ENCODE data around the gene MAST4. TPM values are rescaled to one million over a fixed set of nuclear protein-coding genes. Genes with fewer than 3 reads are reported as not detected.

Gene MAST4
- total RNA-seq, 4 donors from 2014 or later, result 16.2 to 32.8 (median 25.0) TPM

DNA sequence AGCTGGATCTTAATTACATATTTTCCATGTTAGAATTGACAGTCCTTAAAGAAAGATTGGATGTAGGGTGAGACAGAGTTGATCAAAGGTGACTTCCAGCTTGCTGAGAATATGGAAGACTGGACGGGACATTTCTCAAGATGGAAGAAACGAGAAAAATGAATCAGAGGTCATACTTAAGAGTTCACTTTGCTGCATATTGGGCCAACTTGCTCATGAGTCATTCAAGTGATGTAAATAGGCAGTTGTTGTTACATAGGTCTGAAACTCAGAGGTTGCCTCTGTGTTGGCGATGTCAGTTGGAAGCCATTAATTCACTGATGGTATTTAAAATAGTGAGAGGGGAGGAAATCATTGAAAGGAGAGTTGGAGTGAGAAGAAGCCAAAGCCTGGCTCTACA lies 467.6 kb downstream of the MAST4 start:
- H3K4me1 ChIP-seq, result peaks cover 0 to 11% (median 0%) of the 10 kb centered on the region in 3 donors
- no peaks in the 10 kb centered on the region for H3K27me3 ChIP-seq
- H3K9me3 ChIP-seq, result no peaks in the 10 kb centered on the region
- 92 to 93% methylated on average over 2 to 3 of the region's 3 CpGs for WGBS, 2 donors (ENCODE audit: low coverage in 1 of 2)
- TF ChIP-seq POLR2A (IDR thresholded peaks at IDR 0.05), result no peak
- no peak for TF ChIP-seq CTCF (IDR thresholded peaks at IDR 0.05)
- no peak for TF ChIP-seq EP300 (IDR thresholded peaks at IDR 0.05)
- TF ChIP-seq POLR2AphosphoS5 (IDR thresholded peaks at IDR 0.05), result no peak
- ATAC-seq, result no peak
- peaks cover 0 to 6% of the 10 kb centered on the region in 2 donors for H3K36me3 ChIP-seq
- no peak overlapping the region for H3K4me3 ChIP-seq
- H3K27ac ChIP-seq, result no peak overlapping the region

GRCh38 chr5:67065237-67065636 lies 469.0 kb downstream of the MAST4 start:
- Histone ChIP-seq H3K27ac (no peak overlapping the region), H3K27me3 (no peaks in the 10 kb centered on the region), H3K4me3 (no peak overlapping the region), H3K9me3 (no peaks in the 10 kb centered on the region), H3K4me1 (peaks cover 0 to 16% (median 0%) of the 10 kb centered on the region in 3 donors), H3K36me3 (peaks cover 0 to 6% of the 10 kb centered on the region in 2 donors)
- TF ChIP-seq CTCF (IDR thresholded peaks at IDR 0.05), result no peak
- TF ChIP-seq POLR2A (IDR thresholded peaks at IDR 0.05), result no peak
- no peak for TF ChIP-seq EP300 (IDR thresholded peaks at IDR 0.05)
- no peak for TF ChIP-seq POLR2AphosphoS5 (IDR thresholded peaks at IDR 0.05)
- ATAC-seq, result no peak
- WGBS, 2 donors (ENCODE audit: low coverage in 1 of 2), result 80 to 83% methylated on average over 2 to 4 of the region's 4 CpGs

DNA sequence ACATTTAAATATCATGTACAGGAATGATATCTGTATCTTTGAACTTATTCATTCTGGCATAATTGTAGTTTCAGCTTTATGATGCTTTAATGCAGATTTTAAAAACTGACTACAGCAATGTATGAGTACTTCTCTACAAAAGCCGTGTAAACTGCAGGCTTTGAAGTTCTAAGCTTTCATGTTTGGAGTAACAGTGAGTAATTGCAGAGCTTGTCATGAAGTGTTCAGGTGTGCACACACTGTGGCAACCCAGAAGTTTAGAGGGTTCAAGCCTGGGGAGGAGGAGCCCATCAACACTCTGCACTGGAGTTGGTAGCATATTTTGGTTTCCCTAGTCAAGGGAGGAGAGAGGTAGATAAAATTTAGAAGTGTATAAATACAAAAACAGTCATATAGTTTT lies 469.5 kb downstream of the MAST4 start:
- Histone ChIP-seq H3K27me3 (no peaks in the 10 kb centered on the region), H3K9me3 (no peaks in the 10 kb centered on the region), H3K27ac (no peak overlapping the region), H3K4me3 (no peak overlapping the region), H3K4me1 (peaks cover 0 to 16% (median 0%) of the 10 kb centered on the region in 3 donors), H3K36me3 (peaks cover 0 to 6% of the 10 kb centered on the region in 2 donors)
- WGBS, 2 donors (ENCODE audit: low coverage in 1 of 2), result 63% methylated on average over 1 of the region's 1 CpG
- TF ChIP-seq EP300 (IDR thresholded peaks at IDR 0.05) (no peak), CTCF (IDR thresholded peaks at IDR 0.05) (no peak), POLR2A (IDR thresholded peaks at IDR 0.05) (no peak), POLR2AphosphoS5 (IDR thresholded peaks at IDR 0.05) (no peak)
- ATAC-seq, result no peak

DNA sequence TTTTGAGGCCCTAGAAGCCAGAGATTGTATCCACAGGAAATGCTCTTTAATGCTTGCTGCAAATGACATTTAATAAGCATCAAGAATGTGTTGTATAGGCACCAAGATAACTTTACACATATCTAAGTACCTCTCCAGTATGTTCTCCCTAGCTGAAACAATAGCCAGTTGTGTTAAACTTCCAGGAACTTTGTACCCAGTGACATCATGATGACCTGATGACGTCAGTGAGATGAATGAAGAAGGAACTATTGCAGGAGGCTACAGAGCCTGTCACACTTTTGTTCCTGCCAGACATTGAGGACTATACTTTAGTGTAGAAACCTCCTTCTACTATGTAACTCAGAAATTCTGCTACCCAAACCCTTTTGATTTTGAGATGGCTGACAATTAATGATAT lies 470.6 kb downstream of the MAST4 start:
- Histone ChIP-seq H3K36me3 (peaks cover 0 to 6% of the 10 kb centered on the region in 2 donors), H3K9me3 (no peaks in the 10 kb centered on the region), H3K4me3 (no peak overlapping the region), H3K4me1 (peaks cover 0 to 16% (median 0%) of the 10 kb centered on the region in 3 donors), H3K27ac (no peak overlapping the region), H3K27me3 (no peaks in the 10 kb centered on the region)
- TF ChIP-seq EP300 (IDR thresholded peaks at IDR 0.05) (no peak), POLR2AphosphoS5 (IDR thresholded peaks at IDR 0.05) (no peak), POLR2A (IDR thresholded peaks at IDR 0.05) (no peak), CTCF (IDR thresholded peaks at IDR 0.05) (no peak)
- ATAC-seq, result no peak
- WGBS, 2 donors (ENCODE audit: low coverage in 1 of 2), result 44 to 73% methylated on average over 1 of the region's 1 CpG

- TF ChIP-seq EP300 (IDR thresholded peaks at IDR 0.05), result no peak
- TF ChIP-seq CTCF (IDR thresholded peaks at IDR 0.05), result no peak
- TF ChIP-seq POLR2AphosphoS5 (IDR thresholded peaks at IDR 0.05), result no peak
- no peak for TF ChIP-seq POLR2A (IDR thresholded peaks at IDR 0.05)
- WGBS, 2 donors (ENCODE audit: low coverage in 1 of 2), result 95 to 97% methylated on average over 3 of the region's 3 CpGs
- H3K27ac ChIP-seq, result no peak overlapping the region
- no peaks in the 10 kb centered on the region for H3K36me3 ChIP-seq
- peaks cover 0 to 8% (median 0%) of the 10 kb centered on the region in 3 donors for H3K4me1 ChIP-seq
- ATAC-seq, result no peak
- no peaks in the 10 kb centered on the region for H3K9me3 ChIP-seq
- H3K27me3 ChIP-seq, result no peaks in the 10 kb centered on the region
- H3K4me3 ChIP-seq, result no peak overlapping the region
These were observed 477.0 kb downstream of the MAST4 start for GRCh38 chr5:67073045-67073680.

Data from gastroesophageal sphincter (tissue), 4 donors.